NCI-H2196 treated with DMSO at 0.1 percent for 48 hours (cell line): ENCODE measurements around the gene KDM3B.
"Not testable (repeated sequence)": the region's sequence is repeated elsewhere in the genome, so short reads cannot be mapped to it uniquely, and the experiment has no call there.

Experiments
- DNase-seq: peaks from one replicate; lab custom pipeline; 2025; ENCODE audit not compliant: unreplicated experiment; lab: John Stamatoyannopoulos, UW

The KDM3B gene

GRCh38 chr5:138466900-138467710, 114.6 kb downstream of the KDM3B start:
- no peak for DNase-seq

- no peak for DNase-seq
Measured at GRCh38 chr5:138467711-138468132, 115.2 kb downstream of the KDM3B start.

- no peak for DNase-seq
Measured at GRCh38 chr5:138468133-138468965, 115.9 kb downstream of the KDM3B start.

GRCh38 chr5:138468966-138469539, 116.6 kb downstream of the KDM3B start:
- DNase-seq = no peak

GRCh38 chr5:138469540-138470321, 117.2 kb downstream of the KDM3B start:
- DNase-seq = no peak

- DNase-seq = no peak
Measured at GRCh38 chr5:138470322-138471051, 118.0 kb downstream of the KDM3B start.

GRCh38 chr5:138471052-138471361, 118.5 kb downstream of the KDM3B start:
- no peak for DNase-seq

- no peak for DNase-seq
Measured at GRCh38 chr5:138472353-138472752, 119.9 kb downstream of the KDM3B start.

- not testable (repeated sequence) for DNase-seq
Measured at GRCh38 chr5:138473151-138473550, 120.7 kb downstream of the KDM3B start.

GRCh38 chr5:138476918-138477317, 124.4 kb downstream of the KDM3B start:
- no peak for DNase-seq

GRCh38 chr5:138482638-138483037, 130.2 kb downstream of the KDM3B start:
- DNase-seq = no peak
